ENCODE results near the gene GSTA4.

Gene GSTA4

GRCh38 chr6:53035549-53036213, 40.6 kb upstream of the GSTA4 start:
- H4K20me1 ChIP-seq (ENCODE audit: insufficient read depth, low read length), result no peaks in the 10 kb centered on the region
- no peaks in the 10 kb centered on the region for H3K9me3 ChIP-seq (ENCODE audit: insufficient read depth, low read length)
- H3K36me3 ChIP-seq (replicated peaks; ENCODE audit: low read depth, low read length), result peaks cover 19% of the 10 kb centered on the region
- no peaks in the 10 kb centered on the region for H3K27me3 ChIP-seq (ENCODE audit: low read depth, low read length)
- TF ChIP-seq EZH2phosphoT487 (IDR thresholded peaks at IDR 0.05; ENCODE audit: low read depth) (no peak), CTCF (IDR thresholded peaks at IDR 0.05; ENCODE audit: low read depth, low read length) (no peak)
- H3K4me3 ChIP-seq (ENCODE audit: low read length), result no peak overlapping the region
- H3K79me2 ChIP-seq (ENCODE audit: low read length), result no peaks in the 10 kb centered on the region
- no peak overlapping the region for H3K9ac ChIP-seq (ENCODE audit: low read length)
- no peak overlapping the region for H3K27ac ChIP-seq (ENCODE audit: low read length)
- no peak overlapping the region for H2AFZ ChIP-seq (ENCODE audit: low read depth, low read length)
- H3K4me1 ChIP-seq (ENCODE audit: low read length), result no peaks in the 10 kb centered on the region
- no peak overlapping the region for H3K4me2 ChIP-seq (ENCODE audit: low read length)

- Histone ChIP-seq H3K9me3 (ENCODE audit: insufficient read depth, low read length) (no peaks in the 10 kb centered on the region), H3K36me3 (replicated peaks; ENCODE audit: low read depth, low read length) (peaks cover 5% of the 10 kb centered on the region), H3K27ac (ENCODE audit: low read length) (no peak overlapping the region), H3K4me1 (ENCODE audit: low read length) (peaks cover 5% of the 10 kb centered on the region; the same call in 1 of the 2 replicates), H3K27me3 (ENCODE audit: low read depth, low read length) (no peaks in the 10 kb centered on the region), H2AFZ (ENCODE audit: low read depth, low read length) (no peak overlapping the region), H3K9ac (ENCODE audit: low read length) (no peak overlapping the region), H3K4me3 (ENCODE audit: low read length) (no peak overlapping the region), H4K20me1 (ENCODE audit: insufficient read depth, low read length) (no peaks in the 10 kb centered on the region), H3K79me2 (ENCODE audit: low read length) (no peaks in the 10 kb centered on the region), H3K4me2 (ENCODE audit: low read length) (no peak overlapping the region)
- TF ChIP-seq EZH2phosphoT487 (IDR thresholded peaks at IDR 0.05; ENCODE audit: low read depth) (no peak), CTCF (IDR thresholded peaks at IDR 0.05; ENCODE audit: low read depth, low read length) (no peak)
Measured at GRCh38 chr6:53033764-53034163, 38.7 kb upstream of the GSTA4 start.

GRCh38 chr6:53032849-53033248, 37.8 kb upstream of the GSTA4 start:
- H3K27ac ChIP-seq (ENCODE audit: low read length), result no peak overlapping the region
- peaks cover 5% of the 10 kb centered on the region; the same call in 1 of the 2 replicates for H3K4me1 ChIP-seq (ENCODE audit: low read length)
- no peak overlapping the region for H3K9ac ChIP-seq (ENCODE audit: low read length)
- H2AFZ ChIP-seq (ENCODE audit: low read depth, low read length), result no peak overlapping the region
- H3K36me3 ChIP-seq (replicated peaks; ENCODE audit: low read depth, low read length), result peaks cover 5% of the 10 kb centered on the region
- H3K27me3 ChIP-seq (ENCODE audit: low read depth, low read length), result no peaks in the 10 kb centered on the region
- no peaks in the 10 kb centered on the region for H4K20me1 ChIP-seq (ENCODE audit: insufficient read depth, low read length)
- no peak overlapping the region for H3K4me3 ChIP-seq (ENCODE audit: low read length)
- H3K9me3 ChIP-seq (ENCODE audit: insufficient read depth, low read length), result no peaks in the 10 kb centered on the region
- H3K79me2 ChIP-seq (ENCODE audit: low read length), result no peaks in the 10 kb centered on the region
- TF ChIP-seq EZH2phosphoT487 (IDR thresholded peaks at IDR 0.05; ENCODE audit: low read depth), result no peak
- TF ChIP-seq CTCF (IDR thresholded peaks at IDR 0.05; ENCODE audit: low read depth, low read length), result no peak
- no peak overlapping the region for H3K4me2 ChIP-seq (ENCODE audit: low read length)

- Histone ChIP-seq H3K4me3 (ENCODE audit: low read length) (no peak overlapping the region), H3K27ac (ENCODE audit: low read length) (no peak overlapping the region), H3K4me1 (ENCODE audit: low read length) (peaks cover 5% of the 10 kb centered on the region; the same call in 1 of the 2 replicates), H4K20me1 (ENCODE audit: insufficient read depth, low read length) (no peaks in the 10 kb centered on the region), H2AFZ (ENCODE audit: low read depth, low read length) (no peak overlapping the region), H3K9me3 (ENCODE audit: insufficient read depth, low read length) (no peaks in the 10 kb centered on the region), H3K36me3 (replicated peaks; ENCODE audit: low read depth, low read length) (peaks cover 5% of the 10 kb centered on the region), H3K9ac (ENCODE audit: low read length) (no peak overlapping the region), H3K79me2 (ENCODE audit: low read length) (no peaks in the 10 kb centered on the region), H3K4me2 (ENCODE audit: low read length) (no peak overlapping the region), H3K27me3 (ENCODE audit: low read depth, low read length) (no peaks in the 10 kb centered on the region)
- TF ChIP-seq CTCF (IDR thresholded peaks at IDR 0.05; ENCODE audit: low read depth, low read length) (no peak), EZH2phosphoT487 (IDR thresholded peaks at IDR 0.05; ENCODE audit: low read depth) (no peak)
Measured at GRCh38 chr6:53031281-53031680, 36.2 kb upstream of the GSTA4 start.
